ENCODE results near the gene GGCT.

GRCh38 chr7:30470771-30471170, 33.9 kb downstream of the GGCT start:
- TF ChIP-seq ATF3 (IDR thresholded peaks at IDR 0.05; ENCODE audit: insufficient read depth, low read depth, low read length) (no peak), EP300 (IDR thresholded peaks at IDR 0.05; ENCODE audit: borderline replicate concordance in 1 of 2, low read depth in 2 of 2, low read length in 2 of 2) (no peak), ASH2L (IDR thresholded peaks at IDR 0.05; ENCODE audit: low read length) (no peak), MAX (IDR thresholded peaks at IDR 0.05) (no peak), CTCF (IDR thresholded peaks at IDR 0.05; ENCODE audit: control extremely low read depth in 1 of 3, insufficient read depth in 1 of 3, low read depth in 1 of 3, low read length in 3 of 3) (no peak), POLR2A (IDR thresholded peaks at IDR 0.05; ENCODE audit: control extremely low read depth in 1 of 2, low read depth in 2 of 2, low read length in 2 of 2) (no peak), BRCA1 (IDR thresholded peaks at IDR 0.05; ENCODE audit: low read depth, low read length) (no peak), HDAC2 (IDR thresholded peaks at IDR 0.05; ENCODE audit: borderline replicate concordance in 1 of 2, low read depth in 2 of 2, low read length in 2 of 2) (no peak), EZH2 (IDR thresholded peaks at IDR 0.05; ENCODE audit: low read depth, low read length, severe bottlenecking) (no peak), SP1 (IDR thresholded peaks at IDR 0.05; ENCODE audit: low read depth, low read length) (no peak), ZNF274 (IDR thresholded peaks at IDR 0.05; ENCODE audit: borderline replicate concordance, extremely low read depth, low read length) (no peak), EGR1 (IDR thresholded peaks at IDR 0.05; ENCODE audit: borderline replicate concordance, low read depth, low read length) (no peak), CREB1 (IDR thresholded peaks at IDR 0.05) (no peak)

Data from H1 (cell line).